Neural cell (in vitro differentiated cells): Measurements from ENCODE around the gene PIKFYVE. TPM values are rescaled to one million over a fixed set of nuclear protein-coding genes. Genes with fewer than 3 reads are reported as not detected.

ENCODE experiments used
- H2AFZ ChIP-seq: fragments of 200-600, 300-800 bp; sonication (generic), shearing (Covaris generic); 2 replicates; pipeline ENCODE4 v1.6.0; 2014; ENCODE audit warnings: low read depth, mild to moderate bottlenecking, antibody characterized with exemption, low read length, moderate library complexity
- H3F3A ChIP-seq: fragments of 200-600 bp; shearing (Covaris generic); 2 replicates; pipeline ENCODE4 v1.6.1; 2016; ENCODE audit warnings: mild to moderate bottlenecking, moderate library complexity, mixed read lengths, antibody characterized with exemption, low read length; ENCODE audit not compliant: insufficient read depth, poor library complexity, severe bottlenecking
- H3K27ac ChIP-seq: fragments of 200-600, 300-800 bp; sonication (generic), shearing (Covaris generic); 2 replicates; pipeline ENCODE4 v1.5.1; 2014; ENCODE audit warnings: mild to moderate bottlenecking, low read length, moderate library complexity
- H3K27me3 ChIP-seq: fragments of 300-800, 200-600 bp; sonication (generic), shearing (Covaris generic); 2 replicates; pipeline ENCODE4 v1.6.0; 2014; ENCODE audit warnings: mild to moderate bottlenecking, low read depth, low read length, moderate library complexity; ENCODE audit not compliant: insufficient read depth
- H3K36me3 ChIP-seq: fragments of 300-800, 200-600 bp; sonication (generic), shearing (Covaris generic); 2 replicates; pipeline ENCODE4 v1.5.1; 2014; ENCODE audit warnings: mild to moderate bottlenecking, antibody characterized with exemption, low read length, moderate library complexity; ENCODE audit not compliant: insufficient read depth
- H3K4me2 ChIP-seq: fragments of 300-800, 200-600 bp; sonication (generic), shearing (Covaris generic); 2 replicates; pipeline ENCODE4 v1.6.0; 2014; ENCODE audit warnings: mild to moderate bottlenecking, low read length
- H3K4me3 ChIP-seq: fragments of 300-800, 200-600 bp; sonication (generic), shearing (Covaris generic); 2 replicates; pipeline ENCODE4 v1.5.1; 2014; ENCODE audit warnings: mild to moderate bottlenecking, low read length, moderate library complexity
- H3K79me2 ChIP-seq: fragments of 200-600 bp; shearing (Covaris generic); replicated peaks from 2 replicates; pipeline ENCODE4 v1.6.0; 2014; ENCODE audit warnings: mild to moderate bottlenecking, low read length, moderate library complexity; ENCODE audit not compliant: insufficient read depth
- H3K9ac ChIP-seq: fragments of 300-800, 200-600 bp; sonication (generic), shearing (Covaris generic); 2 replicates; pipeline ENCODE4 v1.6.1; 2016; ENCODE audit warnings: mild to moderate bottlenecking, low read length, mixed read lengths
- H3K9me2 ChIP-seq: fragments of 200-600 bp; shearing (Covaris generic); 2 replicates; pipeline ENCODE4 v1.6.1; 2016; ENCODE audit warnings: mild to moderate bottlenecking, low read length, mixed read lengths; ENCODE audit not compliant: insufficient read depth
- H3K9me3 ChIP-seq: fragments of 200-600, 300-800 bp; sonication (generic), shearing (Covaris generic); 2 replicates; pipeline ENCODE4 v1.6.1; 2016; ENCODE audit warnings: mild to moderate bottlenecking, mixed run types, low read length, moderate library complexity, mixed read lengths
- H4K20me1 ChIP-seq: fragments of 200-600 bp; shearing (Covaris generic); 2 replicates; pipeline ENCODE4 v1.6.1; 2016; ENCODE audit warnings: mild to moderate bottlenecking, mixed run types; ENCODE audit not compliant: insufficient read depth
- CTCF ChIP-seq: fragments of 450-650 bp; IDR thresholded peaks from 2 replicates; pipeline ENCODE4 v1.5.1; 2014; ENCODE audit warnings: antibody characterized with exemption, mild to moderate bottlenecking, moderate library complexity; ENCODE audit not compliant: poor library complexity, severe bottlenecking
- EP300 ChIP-seq: fragments of 450-650 bp; conservative IDR thresholded peaks from 2 replicates; pipeline ENCODE4 v1.6.1; 2014; ENCODE audit warnings: antibody characterized with exemption, mild to moderate bottlenecking, moderate library complexity; ENCODE audit not compliant: poor library complexity, severe bottlenecking
- EZH2 ChIP-seq: fragments of 200-600, 300-800 bp; shearing (Covaris generic), sonication (generic); IDR thresholded peaks from 2 replicates; pipeline ENCODE4 v1.6.1; 2014; ENCODE audit warnings: antibody characterized with exemption, low read length, borderline replicate concordance, mild to moderate bottlenecking; ENCODE audit not compliant: insufficient read depth, poor library complexity, severe bottlenecking
- MXI1 ChIP-seq: fragments of 450-650 bp; conservative IDR thresholded peaks from 2 replicates; pipeline ENCODE4 v1.6.1; 2014; ENCODE audit warnings: antibody characterized with exemption, mild to moderate bottlenecking; ENCODE audit not compliant: poor library complexity, severe bottlenecking
- POLR2AphosphoS5 ChIP-seq: IDR thresholded peaks from 2 replicates; pipeline ENCODE4 v1.6.1; 2012
- RAD21 ChIP-seq: fragments of 450-650 bp; conservative IDR thresholded peaks from 2 replicates; pipeline ENCODE4 v1.6.1; 2014; ENCODE audit warnings: antibody characterized with exemption, mild to moderate bottlenecking, moderate library complexity
- REST ChIP-seq: IDR thresholded peaks from 2 replicates; pipeline ENCODE4 v1.6.1; 2012; ENCODE audit warnings: borderline replicate concordance
- SMC3 ChIP-seq: fragments of 450-650 bp; conservative IDR thresholded peaks from 2 replicates; pipeline ENCODE4 v1.6.1; 2014; ENCODE audit warnings: antibody characterized with exemption, mild to moderate bottlenecking, moderate library complexity; ENCODE audit not compliant: poor library complexity
- TAF1 ChIP-seq: IDR thresholded peaks from 2 replicates; pipeline ENCODE4 v1.6.1; 2012; ENCODE audit warnings: low read depth
- polyA plus RNA-seq: library from polyadenylated mRNA; depleted of rRNA; stranded (reverse); fragments of >200 nt; gene quantifications from 2 replicates; pipeline ENCODE4 v1.2.3, GENCODE V29; 2014

The PIKFYVE gene
- polyA plus RNA-seq, 1 donor from 2014 or later = 27.1 TPM

GRCh38 chr2:208254871-208255556 lies 11.0 kb upstream of the PIKFYVE start, which contains the start of gene IDH1:
Gene IDH1, minus strand, starts transcription at chr2:208255071. Its CDS starts 3,520 bp downstream, at chr2:208251551.
- Histone ChIP-seq H3K9me2 (no peaks in the 10 kb centered on the region), H3K27ac (peak within 1 kb of the TSS; percentile 94), H3K4me2 (peak within 1 kb of the TSS; percentile 97), H3K36me3 (no peaks in the 10 kb centered on the region), H3K4me3 (peak within 1 kb of the TSS; percentile 91), H3K27me3 (no peaks in the 10 kb centered on the region), H3K9ac (peak within 1 kb of the TSS; percentile 92), H2AFZ (peak within 1 kb of the TSS; percentile 96), H3K79me2 (peaks cover 35% of the 10 kb centered on the region), H4K20me1 (no peaks in the 10 kb centered on the region), H3K9me3 (no peaks in the 10 kb centered on the region), H3F3A (peaks cover 5% of the 10 kb centered on the region)
- TF ChIP-seq CTCF (peak; percentile 86), EZH2 (no peak), RAD21 (peak; percentile 73), REST (peak; percentile 96), MXI1 (no peak), SMC3 (peak; percentile 74), POLR2AphosphoS5 (peak; percentile 90), TAF1 (peak; percentile 90), EP300 (peak; percentile 41)

- Histone ChIP-seq H3K9me3 (no peaks in the 10 kb centered on the region), H3K27ac (peak overlapping the region; percentile 94), H3F3A (peaks cover 5% of the 10 kb centered on the region), H3K79me2 (peaks cover 32% of the 10 kb centered on the region), H3K4me2 (no peak overlapping the region), H3K27me3 (no peaks in the 10 kb centered on the region), H3K9ac (peak overlapping the region; percentile 92), H3K9me2 (no peaks in the 10 kb centered on the region), H3K36me3 (no peaks in the 10 kb centered on the region), H2AFZ (peak overlapping the region; percentile 77), H3K4me3 (peak overlapping the region; percentile 91), H4K20me1 (no peaks in the 10 kb centered on the region)
- TF ChIP-seq CTCF = peak; percentile 39
- no peak for TF ChIP-seq EZH2
- peak; percentile 9 for TF ChIP-seq SMC3
These were observed 10.4 kb upstream of the PIKFYVE start for GRCh38 chr2:208255557-208256106.
